HCT116 (cell line): ENCODE measurements around the gene CYB561D1.

Experiments
- EZH2 ChIP-seq: fragments of 200-600 bp; sonication (generic); IDR thresholded peaks from 2 replicates; pipeline ENCODE4 v1.6.1; 2017; ENCODE audit warnings: antibody characterized with exemption, mixed run types
- EZH2phosphoT487 ChIP-seq: fragments of 200-600 bp; IDR thresholded peaks from 2 replicates; pipeline ENCODE4 v1.6.1; 2018; ENCODE audit warnings: antibody characterized with exemption, borderline replicate concordance
- FOSL1 ChIP-seq: IDR thresholded peaks from 2 replicates; pipeline ENCODE4 v1.6.1; 2012; ENCODE audit warnings: low read depth
- POLR2A ChIP-seq: IDR thresholded peaks from 2 replicates; pipeline ENCODE4 v1.7.0; 2011; ENCODE audit warnings: borderline replicate concordance; ENCODE audit not compliant: insufficient read depth, insufficient read length; ENCODE audit errors: extremely low read depth
- POLR2AphosphoS5 ChIP-seq: IDR thresholded peaks from 2 replicates; pipeline ENCODE4 v1.6.1; 2011; ENCODE audit warnings: mild to moderate bottlenecking, low read depth, low read length, moderate library complexity
- RAD21 ChIP-seq: IDR thresholded peaks from 2 replicates; pipeline ENCODE4 v1.6.1; 2012; ENCODE audit warnings: low read depth, mild to moderate bottlenecking
- SP1 ChIP-seq: IDR thresholded peaks from 2 replicates; pipeline ENCODE4 v1.6.1; 2012; ENCODE audit warnings: low read depth
- SRF ChIP-seq: IDR thresholded peaks from 2 replicates; pipeline ENCODE4 v1.6.1; 2012; ENCODE audit warnings: low read depth
- TF ChIP-seq, protein P1 (sequence below): IDR thresholded peaks from 2 replicates; pipeline ENCODE4 v1.6.1; 2012
- TF ChIP-seq, protein P2 (sequence below), 3 experiments: fragments of 200-600 bp in 1 of 3; sonication (generic) in 1 of 3; IDR thresholded peaks in 2 of 3; conservative IDR thresholded peaks in 1 of 3; 2 replicates each; pipeline ENCODE4 v1.5.1; 2012 to 2017; ENCODE audit warnings: low read depth in 2 of 3, low read length in 2 of 3, antibody characterized with exemption in 1 of 3, borderline replicate concordance in 1 of 3, control low read depth in 1 of 3, mild to moderate bottlenecking in 1 of 3, mixed read lengths in 1 of 3, mixed run types in 1 of 3, moderate library complexity in 1 of 3; ENCODE audit not compliant: insufficient read depth in 1 of 3
- TF ChIP-seq, protein P3 (sequence below): IDR thresholded peaks from 2 replicates; pipeline ENCODE4 v1.6.1; 2012; ENCODE audit warnings: low read depth
- TF ChIP-seq, protein P4 (sequence below): IDR thresholded peaks from 2 replicates; pipeline ENCODE4 v1.6.1; 2012

DNA sequence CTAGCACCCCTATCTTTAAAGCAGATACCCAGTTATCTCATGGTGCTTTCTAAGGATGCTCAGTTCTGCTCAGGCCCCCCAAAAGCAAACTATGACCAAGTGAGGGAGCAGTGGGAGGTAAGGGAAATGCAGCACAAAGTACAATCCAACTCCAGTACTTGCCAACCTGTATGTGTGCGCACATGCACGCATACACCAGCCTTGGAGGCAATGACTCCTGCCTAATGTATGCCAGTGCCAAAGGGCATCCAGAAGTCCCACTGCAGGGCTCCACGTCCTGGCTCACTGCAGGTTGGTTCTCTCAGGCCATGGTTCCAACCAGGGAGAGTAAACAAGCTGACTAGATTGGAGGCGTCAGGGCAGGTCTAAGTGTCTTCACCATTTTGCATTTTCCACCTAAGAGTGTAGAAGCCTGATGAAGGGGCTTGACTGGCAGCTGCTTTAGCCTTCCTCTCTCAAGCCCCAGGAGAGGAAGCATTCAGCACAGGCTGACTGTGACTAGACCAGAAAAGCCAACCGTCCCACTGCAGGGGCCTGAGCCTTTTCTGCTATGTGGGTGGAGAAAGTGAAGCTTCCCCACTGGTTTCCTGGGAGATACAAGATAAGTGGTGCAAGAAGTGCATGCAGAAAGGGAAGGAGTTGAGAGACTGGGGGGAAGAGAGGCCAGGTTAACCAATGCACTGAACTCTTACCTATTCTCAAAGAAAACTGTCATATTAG lies 7.9 kb downstream of the CYB561D1 start:
- TF ChIP-seq, protein P1, sequence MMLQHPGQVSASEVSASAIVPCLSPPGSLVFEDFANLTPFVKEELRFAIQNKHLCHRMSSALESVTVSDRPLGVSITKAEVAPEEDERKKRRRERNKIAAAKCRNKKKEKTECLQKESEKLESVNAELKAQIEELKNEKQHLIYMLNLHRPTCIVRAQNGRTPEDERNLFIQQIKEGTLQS = no peak
- TF ChIP-seq, protein P2, sequence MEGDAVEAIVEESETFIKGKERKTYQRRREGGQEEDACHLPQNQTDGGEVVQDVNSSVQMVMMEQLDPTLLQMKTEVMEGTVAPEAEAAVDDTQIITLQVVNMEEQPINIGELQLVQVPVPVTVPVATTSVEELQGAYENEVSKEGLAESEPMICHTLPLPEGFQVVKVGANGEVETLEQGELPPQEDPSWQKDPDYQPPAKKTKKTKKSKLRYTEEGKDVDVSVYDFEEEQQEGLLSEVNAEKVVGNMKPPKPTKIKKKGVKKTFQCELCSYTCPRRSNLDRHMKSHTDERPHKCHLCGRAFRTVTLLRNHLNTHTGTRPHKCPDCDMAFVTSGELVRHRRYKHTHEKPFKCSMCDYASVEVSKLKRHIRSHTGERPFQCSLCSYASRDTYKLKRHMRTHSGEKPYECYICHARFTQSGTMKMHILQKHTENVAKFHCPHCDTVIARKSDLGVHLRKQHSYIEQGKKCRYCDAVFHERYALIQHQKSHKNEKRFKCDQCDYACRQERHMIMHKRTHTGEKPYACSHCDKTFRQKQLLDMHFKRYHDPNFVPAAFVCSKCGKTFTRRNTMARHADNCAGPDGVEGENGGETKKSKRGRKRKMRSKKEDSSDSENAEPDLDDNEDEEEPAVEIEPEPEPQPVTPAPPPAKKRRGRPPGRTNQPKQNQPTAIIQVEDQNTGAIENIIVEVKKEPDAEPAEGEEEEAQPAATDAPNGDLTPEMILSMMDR (IDR thresholded peaks at IDR 0.05 in 2 of 3, conservative IDR thresholded peaks at IDR 0.05 in 1 of 3; ENCODE audit: borderline replicate concordance in 1 of 3, insufficient read depth in 1 of 3, low read depth in 2 of 3, low read length in 2 of 3) = no peak
- TF ChIP-seq POLR2A (no peak), POLR2AphosphoS5 (no peak), EZH2 (no peak), RAD21 (no peak), SRF (no peak), EZH2phosphoT487 (no peak), SP1 (no peak), FOSL1 (no peak)
- TF ChIP-seq, protein P3, sequence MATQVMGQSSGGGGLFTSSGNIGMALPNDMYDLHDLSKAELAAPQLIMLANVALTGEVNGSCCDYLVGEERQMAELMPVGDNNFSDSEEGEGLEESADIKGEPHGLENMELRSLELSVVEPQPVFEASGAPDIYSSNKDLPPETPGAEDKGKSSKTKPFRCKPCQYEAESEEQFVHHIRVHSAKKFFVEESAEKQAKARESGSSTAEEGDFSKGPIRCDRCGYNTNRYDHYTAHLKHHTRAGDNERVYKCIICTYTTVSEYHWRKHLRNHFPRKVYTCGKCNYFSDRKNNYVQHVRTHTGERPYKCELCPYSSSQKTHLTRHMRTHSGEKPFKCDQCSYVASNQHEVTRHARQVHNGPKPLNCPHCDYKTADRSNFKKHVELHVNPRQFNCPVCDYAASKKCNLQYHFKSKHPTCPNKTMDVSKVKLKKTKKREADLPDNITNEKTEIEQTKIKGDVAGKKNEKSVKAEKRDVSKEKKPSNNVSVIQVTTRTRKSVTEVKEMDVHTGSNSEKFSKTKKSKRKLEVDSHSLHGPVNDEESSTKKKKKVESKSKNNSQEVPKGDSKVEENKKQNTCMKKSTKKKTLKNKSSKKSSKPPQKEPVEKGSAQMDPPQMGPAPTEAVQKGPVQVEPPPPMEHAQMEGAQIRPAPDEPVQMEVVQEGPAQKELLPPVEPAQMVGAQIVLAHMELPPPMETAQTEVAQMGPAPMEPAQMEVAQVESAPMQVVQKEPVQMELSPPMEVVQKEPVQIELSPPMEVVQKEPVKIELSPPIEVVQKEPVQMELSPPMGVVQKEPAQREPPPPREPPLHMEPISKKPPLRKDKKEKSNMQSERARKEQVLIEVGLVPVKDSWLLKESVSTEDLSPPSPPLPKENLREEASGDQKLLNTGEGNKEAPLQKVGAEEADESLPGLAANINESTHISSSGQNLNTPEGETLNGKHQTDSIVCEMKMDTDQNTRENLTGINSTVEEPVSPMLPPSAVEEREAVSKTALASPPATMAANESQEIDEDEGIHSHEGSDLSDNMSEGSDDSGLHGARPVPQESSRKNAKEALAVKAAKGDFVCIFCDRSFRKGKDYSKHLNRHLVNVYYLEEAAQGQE = no peak
- TF ChIP-seq, protein P4, sequence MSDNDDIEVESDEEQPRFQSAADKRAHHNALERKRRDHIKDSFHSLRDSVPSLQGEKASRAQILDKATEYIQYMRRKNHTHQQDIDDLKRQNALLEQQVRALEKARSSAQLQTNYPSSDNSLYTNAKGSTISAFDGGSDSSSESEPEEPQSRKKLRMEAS = no peak
